Activated CD4-positive, alpha-beta T cell treated with anti-CD3 and anti-CD28 coated beads, Interleukin-2, amount 50 U/mL, for 1 hour (primary cell): ENCODE data around the gene VPS8.
"Not testable (repeated sequence)": the region's sequence is repeated elsewhere in the genome, so short reads cannot be mapped to it uniquely, and the experiment has no call there.

Experiments used
- DNase-seq: peaks from one replicate; pipeline ENCODE4 v3.0.0-alpha.2; 2020

Gene VPS8

DNA sequence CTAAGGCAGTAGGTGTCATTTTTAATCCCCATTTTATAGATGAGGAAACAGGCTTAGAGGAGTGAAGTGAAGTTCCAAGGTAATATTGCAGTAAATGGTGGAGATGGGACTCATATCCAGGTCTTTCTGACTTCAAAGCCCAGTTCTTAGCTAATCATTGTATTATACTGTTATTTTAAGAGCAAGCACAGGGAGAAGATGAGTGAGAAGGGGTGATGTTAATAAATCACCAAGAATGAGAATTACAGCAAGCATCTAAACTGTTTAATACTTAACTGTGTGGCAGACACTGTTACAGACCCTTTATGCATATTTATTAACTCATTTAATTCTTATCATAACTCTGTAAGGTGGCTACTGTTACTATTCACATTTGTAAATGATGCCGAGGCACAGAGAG, 61.2 kb downstream of the VPS8 start:
- no peak for DNase-seq

DNA sequence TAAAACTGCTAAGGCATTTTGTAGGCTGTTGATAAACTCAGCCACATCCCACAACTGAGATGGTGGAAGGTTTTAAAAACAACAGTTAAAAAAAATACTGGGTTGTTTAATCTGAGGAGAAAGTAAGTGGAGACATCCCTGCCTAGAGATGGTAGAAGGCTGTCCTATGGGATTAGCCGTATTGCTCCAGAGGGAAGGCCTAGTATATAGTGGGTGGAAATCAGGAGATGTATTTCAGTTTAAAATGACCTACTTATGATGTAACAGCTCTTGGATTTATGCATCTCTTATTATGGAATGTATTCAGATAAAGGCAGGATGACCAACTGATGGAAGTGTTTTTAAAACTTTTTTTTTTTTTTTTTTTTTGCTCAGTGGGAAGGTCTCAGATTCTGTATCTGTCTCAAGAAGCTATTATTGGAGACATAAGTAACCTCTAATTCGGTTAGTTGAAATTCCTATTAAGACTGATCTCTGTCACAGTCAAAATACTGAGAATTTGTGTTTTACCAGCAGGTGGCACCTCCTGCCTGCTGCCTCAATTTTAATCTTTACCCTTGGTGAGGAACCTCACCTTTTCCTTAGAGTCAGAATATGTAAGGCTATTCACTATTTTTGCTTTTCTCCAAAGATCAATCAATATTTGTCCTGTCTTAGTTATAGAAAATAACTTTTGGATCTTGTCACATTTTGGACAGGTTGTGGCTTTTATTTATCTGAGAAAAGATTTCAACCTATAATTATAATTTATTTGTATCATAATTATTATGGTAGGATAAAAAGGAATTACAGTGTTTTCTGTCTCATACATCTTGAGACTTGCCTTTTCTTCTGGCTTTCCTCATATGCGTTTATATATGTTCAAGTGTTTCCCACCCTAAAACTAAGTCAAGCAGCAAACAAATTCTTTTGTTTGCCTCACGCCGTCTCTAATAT, 63.0 kb downstream of the VPS8 start:
- DNase-seq = no peak

DNA sequence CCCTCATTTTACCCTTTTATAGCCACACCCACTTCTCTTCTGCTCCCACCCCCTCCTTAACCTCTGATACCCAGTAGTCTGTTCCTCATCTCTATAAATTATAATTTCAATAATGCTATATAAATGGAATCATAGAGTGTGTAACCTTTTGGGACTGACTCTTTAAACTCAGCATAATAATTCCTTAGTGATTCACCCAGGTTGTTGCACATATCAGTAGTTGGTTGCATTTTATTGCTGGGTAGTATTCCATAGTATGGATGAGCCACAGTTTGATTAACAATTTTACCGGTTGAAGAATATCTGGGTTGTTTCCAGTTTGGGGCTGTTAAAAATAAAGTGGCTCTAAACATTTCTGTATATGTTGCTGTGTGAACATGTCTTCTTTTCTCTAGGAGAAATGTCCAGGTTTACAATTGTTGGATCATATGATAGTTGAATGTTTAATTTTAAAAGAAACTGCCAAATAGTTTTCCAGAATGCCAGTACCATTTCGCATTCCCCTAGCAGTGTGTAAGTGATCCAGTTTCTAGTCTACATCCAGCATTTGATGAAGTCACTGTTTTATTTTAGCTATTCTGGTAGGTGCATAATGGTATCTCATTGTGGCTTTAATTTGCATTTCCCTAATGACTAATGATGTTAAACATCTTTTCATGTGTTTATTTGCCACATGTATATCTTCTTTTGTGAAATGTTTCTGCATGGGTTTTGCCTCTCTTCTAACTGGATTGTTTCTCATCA, 68.5 kb downstream of the VPS8 start:
- no peak for DNase-seq

- DNase-seq = no peak
Measured at GRCh38 chr3:184884359-184885017, 72.5 kb downstream of the VPS8 start.

GRCh38 chr3:184885112-184885511, 73.1 kb downstream of the VPS8 start:
- DNase-seq = no peak

- DNase-seq = no peak
Measured at GRCh38 chr3:184887574-184887973, 75.6 kb downstream of the VPS8 start.

DNA sequence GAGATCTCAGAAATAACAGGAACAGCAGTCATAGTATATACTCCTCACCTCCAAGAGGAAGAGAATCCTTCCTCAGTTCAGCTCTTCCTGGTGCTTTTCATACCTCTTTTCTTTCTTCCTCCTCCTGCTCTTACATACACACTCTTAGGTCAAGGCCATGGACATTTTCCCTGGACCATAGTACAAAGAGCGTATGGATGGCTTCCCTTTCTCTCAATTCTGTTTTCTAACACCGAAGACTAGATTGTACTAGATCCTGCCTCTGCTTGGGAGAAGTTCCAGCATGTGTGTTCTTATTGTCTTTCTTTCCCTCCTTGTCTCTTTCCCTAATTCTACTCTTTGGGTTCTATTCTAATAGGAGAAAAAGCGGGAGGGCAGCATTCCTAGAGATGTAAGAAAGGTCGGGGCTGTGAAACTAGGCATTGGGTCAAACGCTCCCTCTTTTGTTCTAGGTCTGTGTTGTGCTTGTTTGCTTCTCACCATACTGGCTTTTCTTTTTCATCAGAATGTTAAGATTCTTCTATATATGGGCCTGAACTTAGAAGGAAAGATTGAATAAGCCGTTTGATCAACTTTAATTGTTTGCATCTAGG, 77.4 kb downstream of the VPS8 start:
- DNase-seq = no peak

GRCh38 chr3:184894051-184894450, 82.1 kb downstream of the VPS8 start:
- DNase-seq = no peak

DNA sequence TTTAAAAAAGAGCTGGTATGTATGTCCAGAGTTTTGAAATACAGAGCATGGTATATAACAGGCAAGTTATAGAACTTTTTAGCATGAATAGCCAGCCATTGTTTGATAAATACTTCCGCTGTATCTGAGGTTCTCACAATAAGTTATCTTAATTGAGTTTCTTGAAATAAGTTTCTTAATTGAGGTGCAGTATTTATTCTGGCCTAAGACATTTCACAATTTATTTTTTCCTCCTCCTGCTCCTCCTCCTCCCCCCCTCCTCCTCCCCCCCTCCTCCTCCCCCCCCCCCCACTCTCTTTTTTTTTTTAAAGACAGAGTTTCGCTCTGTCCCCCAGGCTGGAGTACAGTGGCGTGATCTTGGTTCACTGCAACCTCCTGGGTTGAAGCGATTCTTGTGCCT, 83.4 kb downstream of the VPS8 start:
- DNase-seq = no peak

DNA sequence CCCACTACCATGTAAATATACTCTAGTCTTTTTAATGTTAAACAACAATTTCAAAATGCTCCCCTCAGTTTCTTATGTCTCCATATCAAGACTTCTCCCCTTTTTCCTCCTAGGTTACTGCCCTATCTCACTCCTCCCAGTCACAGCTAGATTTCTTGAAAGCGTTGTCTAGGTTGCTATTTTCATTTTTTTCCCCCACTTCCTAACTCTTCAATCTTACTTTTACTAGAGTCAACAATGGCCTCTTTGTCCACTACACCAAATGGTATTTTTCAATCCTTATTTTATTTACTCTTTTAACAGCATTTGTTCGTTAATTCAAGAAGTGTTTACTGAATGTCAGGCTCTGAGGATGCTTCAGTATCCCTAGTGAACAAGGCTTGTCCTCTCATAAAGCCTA, 84.4 kb downstream of the VPS8 start:
- no peak for DNase-seq

GRCh38 chr3:184899953-184900595, 88.1 kb downstream of the VPS8 start:
- no peak for DNase-seq

- DNase-seq = not testable (repeated sequence)
Measured at GRCh38 chr3:184907031-184907430, 95.1 kb downstream of the VPS8 start.

- DNase-seq = no peak
Measured at GRCh38 chr3:184907681-184908649, 96.0 kb downstream of the VPS8 start.

- DNase-seq = no peak
Measured at GRCh38 chr3:184908859-184909258, 96.9 kb downstream of the VPS8 start.

DNA sequence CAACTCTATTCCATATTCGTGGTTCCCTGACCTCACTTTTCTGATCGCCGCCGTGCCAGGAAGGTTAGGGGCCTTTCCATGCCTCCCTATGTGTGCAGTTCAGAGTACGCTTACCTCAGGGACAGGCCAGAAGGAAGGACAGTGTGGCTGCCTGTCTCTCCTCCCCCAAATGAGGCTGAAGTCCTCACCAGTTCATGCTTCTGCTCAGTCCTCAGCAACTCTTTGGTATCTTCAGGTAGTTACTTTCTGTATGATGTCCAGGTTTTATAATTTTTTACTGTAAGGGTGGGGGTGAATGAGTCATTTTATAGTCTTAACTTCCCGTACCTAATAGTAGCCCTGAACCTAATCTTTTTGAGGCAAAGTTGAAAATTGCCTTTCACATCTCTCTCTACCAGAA, 98.7 kb downstream of the VPS8 start:
- DNase-seq = no peak

DNA sequence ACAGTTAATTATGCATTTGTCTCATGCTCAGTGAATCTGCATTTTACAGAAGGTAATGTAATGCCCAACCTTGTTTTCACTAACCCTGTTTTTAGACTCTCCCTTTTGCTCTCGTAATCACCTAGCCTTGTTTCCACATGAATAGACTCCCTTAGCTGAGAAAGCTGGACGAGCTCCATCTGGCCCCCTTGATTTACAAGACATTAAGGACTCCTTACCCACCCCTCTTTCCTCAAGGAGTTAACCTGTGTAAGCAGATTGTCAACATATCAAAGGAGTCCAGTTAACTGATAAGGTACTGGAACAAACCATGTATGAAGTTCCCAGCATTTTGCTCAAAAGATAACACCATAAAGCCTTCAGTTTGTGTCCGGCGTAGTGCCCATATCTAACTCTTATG, 99.6 kb downstream of the VPS8 start:
- no peak for DNase-seq

GRCh38 chr3:184912163-184912562, 100.2 kb downstream of the VPS8 start:
- DNase-seq = no peak

DNA sequence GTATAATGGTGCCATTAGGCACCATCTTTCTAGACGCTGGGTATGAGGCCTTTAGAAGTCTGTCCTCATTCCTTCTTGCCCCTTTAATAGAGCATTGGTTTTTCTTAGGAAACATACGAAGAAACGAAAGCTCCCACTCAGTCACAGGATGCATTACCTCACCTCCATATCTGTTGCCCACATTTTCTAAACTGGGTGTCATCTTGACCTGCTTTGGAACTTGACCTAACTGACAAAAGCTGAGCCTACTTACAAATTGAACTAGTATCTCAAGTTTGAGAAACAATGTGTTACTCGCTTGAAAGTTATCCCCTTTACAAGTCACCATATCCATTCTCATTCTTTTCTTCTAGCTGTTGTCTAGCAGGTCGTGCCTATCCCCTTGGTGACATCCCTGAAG, 102.7 kb downstream of the VPS8 start:
- no peak for DNase-seq

GRCh38 chr3:184918750-184919149, 106.8 kb downstream of the VPS8 start:
- DNase-seq = no peak

GRCh38 chr3:184919651-184920050, 107.7 kb downstream of the VPS8 start:
- DNase-seq = no peak

DNA sequence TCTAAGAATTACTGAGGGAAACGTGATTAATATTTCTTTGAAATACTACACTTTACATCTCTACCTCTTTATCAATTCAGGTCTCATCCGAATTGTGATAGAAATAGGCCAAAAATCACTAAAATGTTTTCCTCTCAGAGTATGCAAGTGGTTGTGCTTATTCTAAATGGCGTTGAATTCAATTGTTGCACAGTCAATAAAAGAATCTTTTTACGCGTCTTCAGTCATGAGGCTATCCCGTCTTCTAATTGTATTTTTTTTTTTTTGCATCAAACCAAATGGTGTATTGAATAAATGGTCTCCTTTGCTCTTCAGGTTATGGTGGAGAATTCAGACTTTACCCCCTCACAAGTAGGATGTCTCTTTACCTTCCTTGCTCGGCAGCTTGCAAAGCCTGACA, 112.6 kb downstream of the VPS8 start:
- DNase-seq = no peak
